NOMO-1 (cell line): ENCODE results near the gene PSMC5.
"Not testable (repeated sequence)": the region's sequence is repeated elsewhere in the genome, so short reads cannot be mapped to it uniquely, and the experiment has no call there.

Source experiments
- DNase-seq, 2 experiments: peaks; one replicate each; lab custom pipeline; 2025; ENCODE audit not compliant: unreplicated experiment in 2 of 2; lab: John Stamatoyannopoulos, UW

The PSMC5 gene

GRCh38 chr17:63866625-63867024 is 39.4 kb downstream of the PSMC5 start:
- DNase-seq = not testable (repeated sequence)

GRCh38 chr17:63869491-63870291 is 42.5 kb downstream of the PSMC5 start:
- DNase-seq = not testable (repeated sequence)

- DNase-seq = not testable (repeated sequence)
These were observed 43.0 kb downstream of the PSMC5 start for GRCh38 chr17:63870292-63870665.

- not testable (repeated sequence) for DNase-seq
These were observed 44.6 kb downstream of the PSMC5 start for GRCh38 chr17:63871646-63872365.

GRCh38 chr17:63873577-63873976 is 46.3 kb downstream of the PSMC5 start, which contains the start of gene CSH2:
TSS of gene CSH2 (minus strand) at chr17:63873677. CDS start at chr17:63873614, 63 bp downstream.
- not testable (repeated sequence) for DNase-seq

- not testable (repeated sequence) for DNase-seq
These were observed 46.9 kb downstream of the PSMC5 start for GRCh38 chr17:63874061-63874626.

- DNase-seq = not testable (repeated sequence)
These were observed 47.5 kb downstream of the PSMC5 start for GRCh38 chr17:63874693-63875092.

GRCh38 chr17:63878413-63878812 is 51.2 kb downstream of the PSMC5 start:
- DNase-seq = not testable (repeated sequence)

- no peak for DNase-seq
These were observed 53.5 kb downstream of the PSMC5 start for GRCh38 chr17:63880706-63881105.

GRCh38 chr17:63881337-63881736 is 54.1 kb downstream of the PSMC5 start:
- DNase-seq = not testable (repeated sequence)
